IMR-90 (cell line): ENCODE measurements around the gene LIN52. TPM values are rescaled to one million over a fixed set of nuclear protein-coding genes. Genes with fewer than 3 reads are reported as not detected.

Source experiments
- ATAC-seq: fragments of 200-7000 bp; cut with Tn5 transposase; 2 replicates; pipeline ENCODE4 v1.9.1; 2020; ENCODE audit warnings: low read depth, mild to moderate bottlenecking, moderate library complexity
- BruUV-seq: library from RNA; stranded (reverse); fragments of 400-500 nt; replicated peaks from 2 replicates; lab custom pipeline; 2021; lab: Mats Ljungman, UMichigan
- CTCF ChIA-PET: fragments of 300-600 bp; formaldehyde crosslinking; extraction: SDS; loops from one replicate; lab custom pipeline; 2021; ENCODE audit warnings: antibody characterized with exemption; lab: Yijun Ruan, JAX
- POLR2A ChIA-PET: fragments of 300-600 bp; sonication (Branson Sonifier 250); formaldehyde crosslinking; loops from one replicate; lab custom pipeline; 2022; ENCODE audit warnings: antibody characterized with exemption; ENCODE audit not compliant: unreplicated experiment; lab: Charles Lee
- DNase-seq: peaks from one replicate; pipeline ENCODE4 v3.0.0; 2013
- H2AFZ ChIP-seq: replicated peaks from 2 replicates; pipeline ENCODE3; 2013; ENCODE audit warnings: low read length, mild to moderate bottlenecking; ENCODE audit not compliant: poor library complexity
- H2AK5ac ChIP-seq: 2 replicates; pipeline ENCODE4 v1.6.1; 2013; ENCODE audit warnings: low read depth, low read length, inconsistent platforms
- H2AK9ac ChIP-seq: replicated peaks from 2 replicates; pipeline ENCODE3; 2013; ENCODE audit warnings: mild to moderate bottlenecking, low read depth, low read length, moderate library complexity; ENCODE audit not compliant: poor library complexity
- H2BK120ac ChIP-seq: 2 replicates; pipeline ENCODE4 v1.6.1; 2013; ENCODE audit warnings: low read depth, low read length, inconsistent platforms
- H2BK15ac ChIP-seq: 3 replicates; pipeline ENCODE4 v1.6.1; 2013; ENCODE audit warnings: low read depth, low read length, inconsistent platforms
- H2BK20ac ChIP-seq: 2 replicates; pipeline ENCODE4 v1.6.1; 2013; ENCODE audit warnings: low read depth, mild to moderate bottlenecking, inconsistent platforms, low read length, moderate library complexity
- H2BK5ac ChIP-seq: 2 replicates; pipeline ENCODE4 v1.6.1; 2013; ENCODE audit warnings: mild to moderate bottlenecking, low read depth, low read length, inconsistent platforms; ENCODE audit not compliant: poor library complexity, severe bottlenecking
- H3K14ac ChIP-seq: replicated peaks from 2 replicates; pipeline ENCODE4 v1.6.1; 2013; ENCODE audit warnings: low read depth, low read length, inconsistent platforms
- H3K18ac ChIP-seq: 2 replicates; pipeline ENCODE4 v1.6.1; 2013; ENCODE audit warnings: low read depth, low read length, control low read depth
- H3K23ac ChIP-seq: 2 replicates; pipeline ENCODE4 v1.6.1; 2013; ENCODE audit warnings: low read depth, low read length, inconsistent platforms
- H3K27ac ChIP-seq: 2 replicates; pipeline ENCODE4 v1.5.1; 2013; ENCODE audit warnings: mild to moderate bottlenecking, control low read depth, low read length; ENCODE audit not compliant: insufficient read depth
- H3K27me3 ChIP-seq: 2 replicates; pipeline ENCODE4 v1.6.1; 2013; ENCODE audit warnings: low read length; ENCODE audit not compliant: control insufficient read depth, insufficient read depth
- H3K36me3 ChIP-seq: 2 replicates; pipeline ENCODE4 v1.6.1; 2013; ENCODE audit warnings: low read length, mixed read lengths; ENCODE audit not compliant: control insufficient read depth, insufficient read depth
- H3K4ac ChIP-seq: 2 replicates; pipeline ENCODE4 v1.6.1; 2013; ENCODE audit warnings: low read depth, low read length, inconsistent platforms
- H3K4me1 ChIP-seq: 2 replicates; pipeline ENCODE4 v1.6.1; 2013; ENCODE audit warnings: low read length, mixed read lengths; ENCODE audit not compliant: control insufficient read depth, insufficient read depth
- H3K4me2 ChIP-seq: 2 replicates; pipeline ENCODE4 v1.6.1; 2013; ENCODE audit warnings: low read depth, mild to moderate bottlenecking, control low read depth, low read length, moderate library complexity
- H3K4me3 ChIP-seq: 2 replicates; pipeline ENCODE4 v1.5.1; 2013; ENCODE audit warnings: low read depth, mild to moderate bottlenecking, control low read depth, low read length, moderate library complexity; ENCODE audit not compliant: insufficient read depth
- H3K56ac ChIP-seq: 2 replicates; pipeline ENCODE4 v1.6.1; 2013; ENCODE audit warnings: low read length, inconsistent platforms; ENCODE audit not compliant: insufficient read depth; ENCODE audit errors: extremely low read depth
- H3K79me1 ChIP-seq, 2 experiments: 2 replicates each; pipeline ENCODE4 v1.6.1; 2013; ENCODE audit warnings: low read length in 2 of 2, inconsistent platforms in 1 of 2, low read depth in 1 of 2
- H3K9ac ChIP-seq: 2 replicates; pipeline ENCODE4 v1.6.1; 2013; ENCODE audit warnings: low read depth, low read length, control low read depth
- H3K9me1 ChIP-seq: 2 replicates; pipeline ENCODE4 v1.6.1; 2013; ENCODE audit warnings: low read length, inconsistent platforms; ENCODE audit not compliant: insufficient read depth
- H3K9me3 ChIP-seq: 2 replicates; pipeline ENCODE4 v1.6.1; 2013; ENCODE audit warnings: low read length; ENCODE audit not compliant: control insufficient read depth, insufficient read depth
- H4K20me1 ChIP-seq: 2 replicates; pipeline ENCODE4 v1.6.1; 2013; ENCODE audit warnings: low read length, inconsistent platforms; ENCODE audit not compliant: insufficient read depth
- H4K5ac ChIP-seq: 2 replicates; pipeline ENCODE4 v1.6.1; 2013; ENCODE audit warnings: mild to moderate bottlenecking, low read depth, low read length, control low read depth
- H4K8ac ChIP-seq, 2 experiments: 2 replicates each; pipeline ENCODE4 v1.6.1; 2013; ENCODE audit warnings: low read depth in 2 of 2, low read length in 2 of 2, control low read depth in 1 of 2, inconsistent platforms in 1 of 2
- H4K91ac ChIP-seq: 2 replicates; pipeline ENCODE4 v1.6.1; 2013; ENCODE audit warnings: low read depth, low read length, inconsistent platforms; ENCODE audit not compliant: insufficient read depth
- BHLHE40 ChIP-seq: fragments of 150-350 bp; IDR thresholded peaks from 2 replicates; pipeline ENCODE4 v1.6.1; 2016; ENCODE audit warnings: mild to moderate bottlenecking, low read depth, low read length
- CEBPB ChIP-seq: IDR thresholded peaks from 2 replicates; pipeline ENCODE4 v1.6.1; 2012; ENCODE audit warnings: low read depth, low read length, improper control_type of control experiment
- CHD1 ChIP-seq: IDR thresholded peaks from 2 replicates; pipeline ENCODE4 v1.6.1; 2012; ENCODE audit warnings: low read depth, low read length, improper control_type of control experiment
- CTCF ChIP-seq: conservative IDR thresholded peaks from 2 replicates; pipeline ENCODE4 v1.5.1; 2012; ENCODE audit warnings: mild to moderate bottlenecking, low read depth, low read length, improper control_type of control experiment
- ELK1 ChIP-seq: fragments of 150-350 bp; IDR thresholded peaks from 2 replicates; pipeline ENCODE4 v1.6.1; 2016; ENCODE audit warnings: low read depth, mild to moderate bottlenecking, low read length, moderate library complexity, borderline replicate concordance
- FOS ChIP-seq: fragments of 150-350 bp; IDR thresholded peaks from 2 replicates; pipeline ENCODE4 v1.6.1; 2016; ENCODE audit warnings: low read depth, low read length
- MAFK ChIP-seq: IDR thresholded peaks from 2 replicates; pipeline ENCODE4 v1.6.1; 2012; ENCODE audit warnings: low read depth, low read length, improper control_type of control experiment
- MAZ ChIP-seq: IDR thresholded peaks from 2 replicates; pipeline ENCODE4 v1.6.1; 2012; ENCODE audit warnings: low read depth, mild to moderate bottlenecking, low read length, improper control_type of control experiment, moderate library complexity, borderline replicate concordance
- MXI1 ChIP-seq: IDR thresholded peaks from 2 replicates; pipeline ENCODE4 v1.6.1; 2012; ENCODE audit warnings: low read depth, mild to moderate bottlenecking, low read length, moderate library complexity, borderline replicate concordance
- NFE2L2 ChIP-seq: fragments of 150-350 bp; IDR thresholded peaks from 2 replicates; pipeline ENCODE4 v1.6.1; 2016; ENCODE audit warnings: low read depth, mild to moderate bottlenecking, low read length
- POLR2A ChIP-seq: IDR thresholded peaks from 2 replicates; pipeline ENCODE4 v1.6.1; 2012; ENCODE audit warnings: mild to moderate bottlenecking, low read depth, low read length
- RAD21 ChIP-seq: IDR thresholded peaks from 2 replicates; pipeline ENCODE4 v1.6.1; 2012; ENCODE audit warnings: low read length, improper control_type of control experiment
- RCOR1 ChIP-seq: IDR thresholded peaks from 2 replicates; pipeline ENCODE4 v1.6.1; 2012; ENCODE audit warnings: mild to moderate bottlenecking, low read length, improper control_type of control experiment; ENCODE audit not compliant: insufficient replicate concordance
- RFX5 ChIP-seq: IDR thresholded peaks from 2 replicates; pipeline ENCODE4 v1.8.0; 2012; ENCODE audit warnings: low read depth, mild to moderate bottlenecking, low read length, moderate library complexity
- SMC3 ChIP-seq: fragments of 150-350 bp; IDR thresholded peaks from 2 replicates; pipeline ENCODE4 v1.6.1; 2016; ENCODE audit warnings: low read depth, mild to moderate bottlenecking, antibody characterized with exemption, low read length, moderate library complexity
- USF2 ChIP-seq: fragments of 150-350 bp; IDR thresholded peaks from 2 replicates; pipeline ENCODE4 v1.6.1; 2017; ENCODE audit warnings: mild to moderate bottlenecking, antibody characterized with exemption, low read length, low read depth
- WGBS, 2 experiments: methylation state at CpG; one replicate each; pipeline versions ENCODE4 v1.1.5 to v1.1.7; 2013; ENCODE audit warnings: missing lambda C conversion rate in 2 of 2; ENCODE audit not compliant: insufficient read length in 1 of 2; ENCODE audit errors: extremely low coverage in 2 of 2; 5-methylcytosine and 5-hydroxymethylcytosine counted together
- dilution Hi-C: fragments of 300-500 bp; cut with HindIII; formaldehyde crosslinking; loops from one replicate; pipeline ENCODE4 v1.14.3; 2018; ENCODE audit warnings: low sequenced_read_pairs; ENCODE audit not compliant: unreplicated experiment
- in situ Hi-C: fragments of 300-500 bp; cut with MboI; formaldehyde crosslinking; loops from 3 replicates; pipeline ENCODE4 v1.14.3; 2019; ENCODE audit warnings: low sequenced_read_pairs, inconsistent platforms, mixed read lengths
- intact Hi-C: fragments of 100-400 bp; cut with micrococcal nuclease; formaldehyde crosslinking; loops from 2 replicates; pipeline ENCODE4 v1.10.0; 2022
- polyA plus RNA-seq, 3 experiments: library from polyadenylated mRNA; depleted of rRNA; stranded (reverse); fragments of >200 nt; gene quantifications; 2 replicates each; pipeline ENCODE4 v1.2.3, GENCODE V29; 2012; ENCODE audit warnings: low replicate concordance in 1 of 3
- total RNA-seq: library from RNA; depleted of rRNA; stranded (reverse); fragments of >200 nt; gene quantifications from 2 replicates; pipeline ENCODE4 v1.2.3, GENCODE V29; 2012

Gene LIN52
- total and polyA plus RNA-seq, 2 of the 4 experiments (the other 2 are of a cell fraction) = 6.1 to 11.5 TPM

- H3K4me1 ChIP-seq = no peaks in the 10 kb centered on the region; the same call in 1 of the 2 replicates
- TF ChIP-seq MAFK = no peak
- no peak for TF ChIP-seq MAZ
- no peak for TF ChIP-seq NFE2L2
- no peak for TF ChIP-seq USF2
- TF ChIP-seq MXI1 = no peak
- no peak for TF ChIP-seq POLR2A
- TF ChIP-seq RAD21 = no peak
- TF ChIP-seq CEBPB = no peak
- TF ChIP-seq CTCF = no peak
- no peak for TF ChIP-seq ELK1
- TF ChIP-seq SMC3 = no peak
- no peak for TF ChIP-seq RCOR1
- no peak for TF ChIP-seq CHD1
- no peak for TF ChIP-seq BHLHE40
- no peak for TF ChIP-seq RFX5
- no peak for TF ChIP-seq FOS
- no peaks in the 10 kb centered on the region for H3K27me3 ChIP-seq
- H3K9ac ChIP-seq = no peak overlapping the region
- no peak overlapping the region for H2BK5ac ChIP-seq
- no peak overlapping the region for H2BK15ac ChIP-seq
- no peak overlapping the region for H3K4me2 ChIP-seq
- no peaks in the 10 kb centered on the region; a peak in 1 of 4 replicates for H3K79me1 ChIP-seq
- ATAC-seq (no peak), DNase-seq (no peak)
- H3K14ac ChIP-seq = no peak overlapping the region
- H3K36me3 ChIP-seq = peaks cover 4% of the 10 kb centered on the region; the same call in 1 of the 2 replicates
- no peak overlapping the region for H2BK120ac ChIP-seq
- no peaks in the 10 kb centered on the region for H3K9me3 ChIP-seq
- H3K9me1 ChIP-seq = no peaks in the 10 kb centered on the region
- no peak overlapping the region for H3K56ac ChIP-seq
- CTCF ChIA-PET = no interaction called here
- no peak overlapping the region for H3K4ac ChIP-seq
- no peak overlapping the region for H2AK5ac ChIP-seq
- in situ Hi-C loops (no loop called here), intact Hi-C loops (no loop called here), dilution Hi-C loops (no loop called here)
- no TSS peak for BruUV-seq
- H4K8ac ChIP-seq = no peak overlapping the region
- no peak overlapping the region for H2AFZ ChIP-seq
- no peak overlapping the region for H3K18ac ChIP-seq
- H3K23ac ChIP-seq = no peak overlapping the region
- H4K5ac ChIP-seq = no peak overlapping the region
- H3K4me3 ChIP-seq = no peak overlapping the region
- no CpG with 5 or more reads among the region's 1 CpG for WGBS, 2 experiments
- H2AK9ac ChIP-seq = no peak overlapping the region
- no peaks in the 10 kb centered on the region for H4K20me1 ChIP-seq
- POLR2A ChIA-PET = no interaction called here
- no peak overlapping the region for H2BK20ac ChIP-seq
- H3K27ac ChIP-seq = no peak overlapping the region
- no peak overlapping the region for H4K91ac ChIP-seq
These were observed 24.6 kb downstream of the LIN52 start for GRCh38 chr14:74109369-74109768.
